ENCODE measurements around the gene SLC12A7. TPM values are rescaled to one million over a fixed set of nuclear protein-coding genes. Genes with fewer than 3 reads are reported as not detected.

Gene SLC12A7
- polyA plus RNA-seq, 2 donors = 4.0 to 4.7 TPM

- no peak overlapping the region for H3K27ac ChIP-seq (ENCODE audit: low read depth in 2 of 2, low read length in 1 of 2)
- H3K9me3 ChIP-seq (ENCODE audit: control insufficient read depth in 2 of 2, insufficient read depth in 1 of 2, low read depth in 1 of 2, low read length in 1 of 2) = no peaks in the 10 kb centered on the region
- 91 to 92% methylated on average over 39 of the region's 39 CpGs for WGBS, 2 donors
- no peaks in the 10 kb centered on the region for H3K27me3 ChIP-seq (ENCODE audit: control insufficient read depth in 1 of 2, insufficient read depth in 2 of 2, low read length in 2 of 2)
- no peaks in the 10 kb centered on the region for H3K4me1 ChIP-seq (ENCODE audit: control insufficient read depth in 2 of 2, insufficient read depth in 2 of 2, low read length in 1 of 2)
- no peak overlapping the region for H3K4me3 ChIP-seq (ENCODE audit: low read depth in 1 of 2, low read length in 2 of 2)
- peaks cover 0 to 33% of the 10 kb centered on the region in 2 donors for H3K36me3 ChIP-seq (ENCODE audit: control insufficient read depth in 2 of 2, insufficient read depth in 2 of 2, low read length in 1 of 2)
Measured at GRCh38 chr5:1055896-1056610, 55.8 kb downstream of the SLC12A7 start.

GRCh38 chr5:1054799-1055775 is 56.8 kb downstream of the SLC12A7 start:
- Histone ChIP-seq H3K36me3 (ENCODE audit: control insufficient read depth in 2 of 2, insufficient read depth in 2 of 2, low read length in 1 of 2) (peaks cover 0 to 28% of the 10 kb centered on the region in 2 donors), H3K9me3 (ENCODE audit: control insufficient read depth in 2 of 2, insufficient read depth in 1 of 2, low read depth in 1 of 2, low read length in 1 of 2) (no peaks in the 10 kb centered on the region)
- WGBS, 2 donors = 86 to 88% methylated on average over 39 of the region's 39 CpGs

GRCh38 chr5:1054018-1054798 is 57.7 kb downstream of the SLC12A7 start:
- no peak overlapping the region for H3K27ac ChIP-seq (ENCODE audit: low read depth in 2 of 2, low read length in 1 of 2)
- no peaks in the 10 kb centered on the region for H3K9me3 ChIP-seq (ENCODE audit: control insufficient read depth in 2 of 2, insufficient read depth in 1 of 2, low read depth in 1 of 2, low read length in 1 of 2)
- WGBS, 2 donors = 90 to 91% methylated on average over 39 of the region's 39 CpGs
- H3K4me3 ChIP-seq (ENCODE audit: low read depth in 1 of 2, low read length in 2 of 2) = no peak overlapping the region
- peaks cover 0 to 22% of the 10 kb centered on the region in 2 donors for H3K36me3 ChIP-seq (ENCODE audit: control insufficient read depth in 2 of 2, insufficient read depth in 2 of 2, low read length in 1 of 2)
- H3K4me1 ChIP-seq (ENCODE audit: control insufficient read depth in 2 of 2, insufficient read depth in 2 of 2, low read length in 1 of 2) = no peaks in the 10 kb centered on the region
- H3K27me3 ChIP-seq (ENCODE audit: control insufficient read depth in 1 of 2, insufficient read depth in 2 of 2, low read length in 2 of 2) = no peaks in the 10 kb centered on the region

More at GRCh38 chr5:1054799-1055775, 56.8 kb downstream of the SLC12A7 start:
- Histone ChIP-seq H3K4me1 (ENCODE audit: control insufficient read depth in 2 of 2, insufficient read depth in 2 of 2, low read length in 1 of 2) (no peaks in the 10 kb centered on the region), H3K27me3 (ENCODE audit: control insufficient read depth in 1 of 2, insufficient read depth in 2 of 2, low read length in 2 of 2) (no peaks in the 10 kb centered on the region), H3K27ac (ENCODE audit: low read depth in 2 of 2, low read length in 1 of 2) (no peak overlapping the region), H3K4me3 (ENCODE audit: low read depth in 1 of 2, low read length in 2 of 2) (no peak overlapping the region)

- H3K27ac ChIP-seq (ENCODE audit: low read depth in 2 of 2, low read length in 1 of 2) = no peak overlapping the region
- no peaks in the 10 kb centered on the region for H3K27me3 ChIP-seq (ENCODE audit: control insufficient read depth in 1 of 2, insufficient read depth in 2 of 2, low read length in 2 of 2)
- H3K9me3 ChIP-seq (ENCODE audit: control insufficient read depth in 2 of 2, insufficient read depth in 1 of 2, low read depth in 1 of 2, low read length in 1 of 2) = no peaks in the 10 kb centered on the region
- no peak overlapping the region for H3K4me3 ChIP-seq (ENCODE audit: low read depth in 1 of 2, low read length in 2 of 2)
- no peaks in the 10 kb centered on the region for H3K4me1 ChIP-seq (ENCODE audit: control insufficient read depth in 2 of 2, insufficient read depth in 2 of 2, low read length in 1 of 2)
- H3K36me3 ChIP-seq (ENCODE audit: control insufficient read depth in 2 of 2, insufficient read depth in 2 of 2, low read length in 1 of 2) = peaks cover 0 to 20% of the 10 kb centered on the region in 2 donors
- WGBS, 2 donors = 85 to 90% methylated on average over 32 of the region's 32 CpGs
Measured at GRCh38 chr5:1053391-1054017, 58.4 kb downstream of the SLC12A7 start.

- Histone ChIP-seq H3K36me3 (ENCODE audit: control insufficient read depth in 2 of 2, insufficient read depth in 2 of 2, low read length in 1 of 2) (peaks cover 0 to 20% of the 10 kb centered on the region in 2 donors), H3K27me3 (ENCODE audit: control insufficient read depth in 1 of 2, insufficient read depth in 2 of 2, low read length in 2 of 2) (no peaks in the 10 kb centered on the region), H3K4me3 (ENCODE audit: low read depth in 1 of 2, low read length in 2 of 2) (no peak overlapping the region), H3K27ac (ENCODE audit: low read depth in 2 of 2, low read length in 1 of 2) (peak overlapping the region in 1 of 2 donors; percentile 2), H3K9me3 (ENCODE audit: control insufficient read depth in 2 of 2, insufficient read depth in 1 of 2, low read depth in 1 of 2, low read length in 1 of 2) (no peaks in the 10 kb centered on the region), H3K4me1 (ENCODE audit: control insufficient read depth in 2 of 2, insufficient read depth in 2 of 2, low read length in 1 of 2) (no peaks in the 10 kb centered on the region)
- WGBS, 2 donors = 56 to 68% methylated on average over 26 to 29 of the region's 29 CpGs
Measured at GRCh38 chr5:1052641-1053390, 59.0 kb downstream of the SLC12A7 start.

- Histone ChIP-seq H3K27me3 (ENCODE audit: control insufficient read depth in 1 of 2, insufficient read depth in 2 of 2, low read length in 2 of 2) (no peaks in the 10 kb centered on the region), H3K9me3 (ENCODE audit: control insufficient read depth in 2 of 2, insufficient read depth in 1 of 2, low read depth in 1 of 2, low read length in 1 of 2) (no peaks in the 10 kb centered on the region), H3K4me3 (ENCODE audit: low read depth in 1 of 2, low read length in 2 of 2) (no peak overlapping the region), H3K27ac (ENCODE audit: low read depth in 2 of 2, low read length in 1 of 2) (no peak overlapping the region), H3K4me1 (ENCODE audit: control insufficient read depth in 2 of 2, insufficient read depth in 2 of 2, low read length in 1 of 2) (peaks cover 0 to 2% of the 10 kb centered on the region in 2 donors), H3K36me3 (ENCODE audit: control insufficient read depth in 2 of 2, insufficient read depth in 2 of 2, low read length in 1 of 2) (peaks cover 0 to 14% of the 10 kb centered on the region in 2 donors)
- WGBS, 2 donors = 88 to 89% methylated on average over 17 of the region's 17 CpGs
Measured at GRCh38 chr5:1052076-1052475, 59.8 kb downstream of the SLC12A7 start.

GRCh38 chr5:1051366-1051720 is 60.5 kb downstream of the SLC12A7 start:
- H3K27ac ChIP-seq (ENCODE audit: low read depth in 2 of 2, low read length in 1 of 2) = no peak overlapping the region
- H3K9me3 ChIP-seq (ENCODE audit: control insufficient read depth in 2 of 2, insufficient read depth in 1 of 2, low read depth in 1 of 2, low read length in 1 of 2) = peaks cover 0 to under 1% of the 10 kb centered on the region in 2 donors
- 89 to 91% methylated on average over 16 of the region's 16 CpGs for WGBS, 2 donors
- peaks cover 0 to 9% of the 10 kb centered on the region in 2 donors for H3K36me3 ChIP-seq (ENCODE audit: control insufficient read depth in 2 of 2, insufficient read depth in 2 of 2, low read length in 1 of 2)
- peaks cover 0 to 2% of the 10 kb centered on the region in 2 donors for H3K4me1 ChIP-seq (ENCODE audit: control insufficient read depth in 2 of 2, insufficient read depth in 2 of 2, low read length in 1 of 2)
- H3K4me3 ChIP-seq (ENCODE audit: low read depth in 1 of 2, low read length in 2 of 2) = no peak overlapping the region
- H3K27me3 ChIP-seq (ENCODE audit: control insufficient read depth in 1 of 2, insufficient read depth in 2 of 2, low read length in 2 of 2) = no peaks in the 10 kb centered on the region

- 82 to 85% methylated on average over 29 of the region's 29 CpGs for WGBS, 2 donors
- peaks cover 0 to 6% of the 10 kb centered on the region in 2 donors for H3K36me3 ChIP-seq (ENCODE audit: control insufficient read depth in 2 of 2, insufficient read depth in 2 of 2, low read length in 1 of 2)
Measured at GRCh38 chr5:1050423-1051365, 61.2 kb downstream of the SLC12A7 start.

More at GRCh38 chr5:1050423-1051365, 61.2 kb downstream of the SLC12A7 start:
- H3K9me3 ChIP-seq (ENCODE audit: control insufficient read depth in 2 of 2, insufficient read depth in 1 of 2, low read depth in 1 of 2, low read length in 1 of 2) = peaks cover 0 to 7% of the 10 kb centered on the region in 2 donors
- H3K4me1 ChIP-seq (ENCODE audit: control insufficient read depth in 2 of 2, insufficient read depth in 2 of 2, low read length in 1 of 2) = peaks cover 0 to 2% of the 10 kb centered on the region in 2 donors
- no peak overlapping the region for H3K27ac ChIP-seq (ENCODE audit: low read depth in 2 of 2, low read length in 1 of 2)
- no peak overlapping the region for H3K4me3 ChIP-seq (ENCODE audit: low read depth in 1 of 2, low read length in 2 of 2)
- no peaks in the 10 kb centered on the region for H3K27me3 ChIP-seq (ENCODE audit: control insufficient read depth in 1 of 2, insufficient read depth in 2 of 2, low read length in 2 of 2)

All from esophagus (tissue), 2 donors.